Mesothelial cell of epicardium (in vitro differentiated cells): Measurements from ENCODE around the gene LRP4. TPM values are rescaled to one million over a fixed set of nuclear protein-coding genes. Genes with fewer than 3 reads are reported as not detected.

Experiments used
- DNase-seq, 2 experiments: peaks; one replicate each; pipeline ENCODE4 v3.0.0; 2021; ENCODE audit warnings: low spot score in 2 of 2; ENCODE audit not compliant: unreplicated experiment in 2 of 2
- H3K27ac Mint-ChIP-seq: 2 replicates; pipeline ENCODE4 v1.8.0; 2021; ENCODE audit warnings: mixed read lengths
- H3K27me3 Mint-ChIP-seq: 2 replicates; pipeline ENCODE4 v1.8.0; 2021; ENCODE audit warnings: low read depth, mixed read lengths
- H3K36me3 Mint-ChIP-seq: 2 replicates; pipeline ENCODE4 v1.8.0; 2021; ENCODE audit warnings: mixed read lengths
- H3K4me1 Mint-ChIP-seq: 2 replicates; pipeline ENCODE4 v1.8.0; 2021; ENCODE audit warnings: mixed read lengths
- H3K4me3 Mint-ChIP-seq: 2 replicates; pipeline ENCODE4 v1.8.0; 2021; ENCODE audit warnings: mild to moderate bottlenecking, moderate library complexity, mixed read lengths
- H3K9me3 Mint-ChIP-seq: 2 replicates; pipeline ENCODE4 v1.8.0; 2021; ENCODE audit warnings: mixed read lengths
- total RNA-seq: library from RNA; stranded (reverse); gene quantifications from 3 replicates; pipeline ENCODE4 v1.2.1, GENCODE V29; 2021
- TF ChIP-seq, protein P1 (sequence below): fragments of 200-600 bp; sonication (generic); IDR thresholded peaks from one replicate; pipeline ENCODE4 v1.5.0; 2021; ENCODE audit warnings: antibody characterized with exemption; ENCODE audit not compliant: unreplicated experiment

Gene LRP4
- total RNA-seq, 1 donor from 2014 or later, result 26.8 TPM

DNA sequence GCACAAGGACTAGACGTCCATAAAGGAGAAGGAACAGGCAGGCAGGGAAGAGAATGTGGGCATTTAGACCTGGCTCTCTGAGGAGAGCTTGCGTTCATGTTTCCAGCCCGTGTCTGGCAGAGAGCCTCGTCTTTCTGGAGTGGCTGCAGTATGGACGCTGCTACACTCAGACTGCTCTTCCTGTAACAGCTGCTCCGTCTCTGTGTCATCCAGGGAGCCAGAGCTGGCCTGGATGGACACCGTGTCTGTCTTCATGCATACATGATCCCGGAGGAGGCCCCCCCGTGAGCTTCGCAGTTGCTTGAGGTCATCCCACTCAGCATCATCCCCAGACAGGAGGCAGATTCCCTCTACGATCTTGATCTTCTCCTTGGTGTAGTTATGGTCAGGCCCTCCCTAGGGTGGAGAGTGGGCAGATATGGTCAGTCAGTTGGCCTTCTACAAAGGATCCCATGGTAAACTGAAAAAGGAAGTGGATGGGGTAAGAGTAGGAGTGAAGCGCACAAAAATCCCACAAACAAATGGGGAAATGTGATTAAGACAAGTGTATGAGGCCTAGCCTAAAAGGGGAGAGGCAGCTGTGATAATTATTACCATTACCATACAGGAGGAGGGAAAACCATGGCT lies 59.3 kb downstream of the LRP4 start:
- TF ChIP-seq, protein P1, sequence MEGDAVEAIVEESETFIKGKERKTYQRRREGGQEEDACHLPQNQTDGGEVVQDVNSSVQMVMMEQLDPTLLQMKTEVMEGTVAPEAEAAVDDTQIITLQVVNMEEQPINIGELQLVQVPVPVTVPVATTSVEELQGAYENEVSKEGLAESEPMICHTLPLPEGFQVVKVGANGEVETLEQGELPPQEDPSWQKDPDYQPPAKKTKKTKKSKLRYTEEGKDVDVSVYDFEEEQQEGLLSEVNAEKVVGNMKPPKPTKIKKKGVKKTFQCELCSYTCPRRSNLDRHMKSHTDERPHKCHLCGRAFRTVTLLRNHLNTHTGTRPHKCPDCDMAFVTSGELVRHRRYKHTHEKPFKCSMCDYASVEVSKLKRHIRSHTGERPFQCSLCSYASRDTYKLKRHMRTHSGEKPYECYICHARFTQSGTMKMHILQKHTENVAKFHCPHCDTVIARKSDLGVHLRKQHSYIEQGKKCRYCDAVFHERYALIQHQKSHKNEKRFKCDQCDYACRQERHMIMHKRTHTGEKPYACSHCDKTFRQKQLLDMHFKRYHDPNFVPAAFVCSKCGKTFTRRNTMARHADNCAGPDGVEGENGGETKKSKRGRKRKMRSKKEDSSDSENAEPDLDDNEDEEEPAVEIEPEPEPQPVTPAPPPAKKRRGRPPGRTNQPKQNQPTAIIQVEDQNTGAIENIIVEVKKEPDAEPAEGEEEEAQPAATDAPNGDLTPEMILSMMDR, result no peak
- H3K4me3 Mint-ChIP-seq, result no peak overlapping the region
- H3K27ac Mint-ChIP-seq, result no peak overlapping the region
- H3K9me3 Mint-ChIP-seq, result no peaks in the 10 kb centered on the region
- peaks cover 32% of the 10 kb centered on the region for H3K36me3 Mint-ChIP-seq
- DNase-seq, result no peak
- no peaks in the 10 kb centered on the region for H3K27me3 Mint-ChIP-seq
- H3K4me1 Mint-ChIP-seq, result no peaks in the 10 kb centered on the region

DNA sequence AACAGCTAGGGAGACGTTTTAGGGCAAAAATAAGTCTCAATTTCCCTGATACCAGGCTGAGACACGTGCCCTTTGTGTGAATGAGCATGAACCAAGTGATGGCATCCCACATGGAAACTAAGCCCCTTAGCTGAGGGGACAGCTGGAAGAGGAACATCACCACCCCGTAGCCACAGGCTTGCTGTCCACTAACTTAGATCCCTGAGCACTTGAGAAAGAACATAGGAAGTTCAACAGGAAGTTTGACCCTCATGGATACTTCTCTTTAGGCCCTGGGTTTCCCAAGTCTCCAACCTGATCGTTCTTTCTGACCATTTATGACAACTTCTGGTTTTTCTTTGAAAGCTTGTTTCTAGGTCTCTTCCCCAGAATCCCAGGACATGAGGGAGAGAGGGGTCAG lies 60.7 kb downstream of the LRP4 start:
- TF ChIP-seq, protein P1, result no peak
- Mint-ChIP-seq H3K4me1 (no peaks in the 10 kb centered on the region), H3K36me3 (peaks cover 23% of the 10 kb centered on the region), H3K9me3 (no peaks in the 10 kb centered on the region), H3K27ac (no peak overlapping the region), H3K4me3 (no peak overlapping the region), H3K27me3 (no peaks in the 10 kb centered on the region)
- DNase-seq, result no peak

DNA sequence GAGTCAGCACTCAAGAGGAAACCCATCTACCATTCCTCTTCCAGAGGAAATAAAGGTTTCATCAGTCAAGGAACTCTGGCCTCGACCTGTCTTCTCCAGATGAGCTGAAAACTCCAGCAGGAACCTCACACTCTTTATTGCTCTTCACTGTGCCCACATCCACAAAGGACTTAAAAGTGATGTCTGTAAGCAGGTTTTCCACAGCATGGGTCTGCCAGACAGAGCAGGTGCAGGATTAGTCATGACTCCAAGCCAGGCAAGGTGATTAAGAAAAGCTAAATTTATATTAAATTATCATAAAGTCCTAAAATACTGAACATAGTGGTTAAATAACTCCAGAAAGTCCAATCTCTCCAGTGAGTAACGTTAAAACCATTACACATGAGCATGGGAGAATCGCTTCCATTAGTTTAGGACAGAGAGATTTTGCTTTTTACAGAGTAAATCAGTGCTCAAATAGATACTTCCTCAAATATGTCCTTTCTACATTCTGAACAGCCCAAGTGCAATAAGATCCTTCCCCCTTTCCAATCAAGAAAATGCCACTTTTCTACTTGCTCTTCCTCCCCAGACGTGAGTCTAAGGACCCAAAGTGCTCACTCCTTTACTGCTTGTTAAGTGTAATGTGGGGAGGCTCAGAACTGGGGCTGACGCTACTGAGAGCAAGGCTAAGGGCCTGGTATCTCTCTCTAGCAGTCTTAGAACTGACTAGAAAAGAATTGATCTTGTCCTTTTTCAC lies 61.6 kb downstream of the LRP4 start:
- no peak for DNase-seq
- no peaks in the 10 kb centered on the region for H3K4me1 Mint-ChIP-seq
- TF ChIP-seq, protein P1, result no peak
- H3K27ac Mint-ChIP-seq, result no peak overlapping the region
- H3K27me3 Mint-ChIP-seq, result no peaks in the 10 kb centered on the region
- no peaks in the 10 kb centered on the region for H3K9me3 Mint-ChIP-seq
- no peak overlapping the region for H3K4me3 Mint-ChIP-seq
- peaks cover 20% of the 10 kb centered on the region for H3K36me3 Mint-ChIP-seq

DNA sequence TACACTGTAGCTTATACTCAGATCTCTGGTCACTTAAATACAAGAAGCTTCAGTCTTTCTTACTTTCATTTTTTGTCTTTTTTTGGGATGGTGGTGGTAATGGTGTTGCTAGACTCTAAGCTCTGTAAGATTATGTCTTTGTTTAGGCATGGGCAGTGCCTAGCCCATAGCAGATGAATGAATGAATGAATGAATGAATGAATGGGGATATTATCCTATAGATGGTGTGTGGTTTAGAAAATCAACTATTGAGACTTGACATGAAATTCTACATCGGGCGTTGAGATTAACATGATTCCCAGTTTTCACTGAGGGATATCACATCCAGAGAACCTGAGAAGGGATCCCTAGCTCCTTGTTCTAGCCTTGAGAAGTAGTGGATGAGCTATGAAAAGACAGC lies 62.5 kb downstream of the LRP4 start:
- no peaks in the 10 kb centered on the region for H3K9me3 Mint-ChIP-seq
- H3K4me3 Mint-ChIP-seq, result no peak overlapping the region
- TF ChIP-seq, protein P1, result no peak
- no peak for DNase-seq
- H3K27ac Mint-ChIP-seq, result no peak overlapping the region
- no peaks in the 10 kb centered on the region for H3K4me1 Mint-ChIP-seq
- no peaks in the 10 kb centered on the region for H3K27me3 Mint-ChIP-seq
- H3K36me3 Mint-ChIP-seq, result peaks cover 20% of the 10 kb centered on the region

DNA sequence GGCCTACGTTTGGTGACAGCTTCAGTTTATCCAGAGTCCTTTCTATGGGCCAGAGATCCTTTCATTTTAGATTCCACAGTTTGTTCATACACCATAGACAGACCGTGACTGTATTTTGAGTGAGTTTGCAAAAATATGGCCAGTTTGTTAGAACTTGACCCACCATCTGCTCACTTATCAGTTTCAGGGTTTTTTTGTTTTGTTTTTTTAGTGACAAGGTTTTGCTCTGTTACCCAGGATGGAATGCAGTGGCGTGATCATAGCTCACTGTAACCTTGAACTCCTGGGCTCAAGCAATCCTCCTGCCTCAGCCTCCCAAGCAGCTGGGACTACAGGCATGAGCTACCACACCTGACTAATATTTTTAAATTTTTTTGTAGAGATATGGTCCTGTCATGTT lies 63.2 kb downstream of the LRP4 start:
- Mint-ChIP-seq H3K4me3 (no peak overlapping the region), H3K4me1 (no peaks in the 10 kb centered on the region), H3K36me3 (peaks cover 14% of the 10 kb centered on the region), H3K27ac (no peak overlapping the region), H3K27me3 (no peaks in the 10 kb centered on the region), H3K9me3 (no peaks in the 10 kb centered on the region)
- TF ChIP-seq, protein P1, result no peak
- no peak for DNase-seq
